ENCODE results near the gene LRRC17.

DNA sequence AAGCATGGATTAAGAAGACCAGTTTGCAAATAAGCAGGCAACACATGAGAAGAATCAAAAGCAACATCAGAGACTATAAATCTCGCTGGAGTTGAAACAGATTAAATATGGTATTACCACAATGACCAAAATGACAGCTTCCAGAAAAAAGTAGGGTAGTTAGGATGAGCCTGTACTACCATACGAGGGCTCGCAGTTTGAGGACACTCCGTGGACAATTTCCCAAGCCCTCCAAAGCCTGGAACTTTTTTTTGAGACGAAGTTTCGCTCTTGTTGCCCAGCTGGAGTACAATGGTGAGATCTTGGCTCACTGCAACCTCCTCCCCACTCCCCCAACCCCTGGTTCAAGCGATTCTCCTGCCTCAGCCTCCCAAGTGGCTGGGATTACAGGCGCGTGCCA, 1.0 kb downstream of the LRRC17 start:
- TF ChIP-seq POLR2AphosphoS5 (IDR thresholded peaks at IDR 0.05) (no peak), CTCF (IDR thresholded peaks at IDR 0.05 in 8 of 11, conservative IDR thresholded peaks at IDR 0.05 in 3 of 11) (no peak), POLR2A (IDR thresholded peaks at IDR 0.05) (no peak)
